Measurements from ENCODE around the gene FAM3C.
"Not testable (repeated sequence)": the region's sequence is repeated elsewhere in the genome, so short reads cannot be mapped to it uniquely, and the experiment has no call there.

The FAM3C gene

DNA sequence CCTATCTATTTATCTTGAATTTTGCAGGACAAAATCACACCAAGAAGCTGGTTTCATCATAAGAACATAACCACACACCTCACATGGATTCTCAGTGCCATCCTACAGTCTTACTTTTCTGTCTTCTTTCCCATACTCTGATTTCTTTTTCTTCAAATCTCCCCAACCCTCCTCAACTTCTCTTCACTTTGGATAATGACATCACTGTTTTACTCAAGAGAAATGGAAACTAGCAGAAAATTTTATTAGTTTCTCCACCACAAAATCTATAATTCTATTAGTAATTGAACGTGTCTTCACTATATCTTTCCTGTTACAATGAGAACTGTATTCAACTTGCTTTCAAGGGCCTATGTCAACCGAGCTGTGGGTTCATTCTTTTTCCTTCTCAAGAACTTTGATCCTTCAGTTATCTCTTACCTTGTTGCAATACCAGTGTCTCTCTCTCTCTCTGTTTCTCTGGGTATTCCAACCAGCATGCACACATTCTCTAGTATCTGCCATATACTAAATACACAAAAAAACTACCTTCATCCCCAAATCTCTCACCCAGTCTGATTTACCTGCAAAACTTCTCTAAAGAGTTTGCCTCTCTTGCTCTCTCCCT is 35.4 kb upstream of the FAM3C start:
- no peaks in the 10 kb centered on the region for H3K4me1 ChIP-seq
- H2AFZ ChIP-seq: no peak overlapping the region
- no peak overlapping the region for H3K27ac ChIP-seq
- no peak overlapping the region for H3K9ac ChIP-seq
- H3K4me2 ChIP-seq (ENCODE audit: low read length): no peak overlapping the region
- H3K79me2 ChIP-seq: no peaks in the 10 kb centered on the region
- TF ChIP-seq, protein P1, sequence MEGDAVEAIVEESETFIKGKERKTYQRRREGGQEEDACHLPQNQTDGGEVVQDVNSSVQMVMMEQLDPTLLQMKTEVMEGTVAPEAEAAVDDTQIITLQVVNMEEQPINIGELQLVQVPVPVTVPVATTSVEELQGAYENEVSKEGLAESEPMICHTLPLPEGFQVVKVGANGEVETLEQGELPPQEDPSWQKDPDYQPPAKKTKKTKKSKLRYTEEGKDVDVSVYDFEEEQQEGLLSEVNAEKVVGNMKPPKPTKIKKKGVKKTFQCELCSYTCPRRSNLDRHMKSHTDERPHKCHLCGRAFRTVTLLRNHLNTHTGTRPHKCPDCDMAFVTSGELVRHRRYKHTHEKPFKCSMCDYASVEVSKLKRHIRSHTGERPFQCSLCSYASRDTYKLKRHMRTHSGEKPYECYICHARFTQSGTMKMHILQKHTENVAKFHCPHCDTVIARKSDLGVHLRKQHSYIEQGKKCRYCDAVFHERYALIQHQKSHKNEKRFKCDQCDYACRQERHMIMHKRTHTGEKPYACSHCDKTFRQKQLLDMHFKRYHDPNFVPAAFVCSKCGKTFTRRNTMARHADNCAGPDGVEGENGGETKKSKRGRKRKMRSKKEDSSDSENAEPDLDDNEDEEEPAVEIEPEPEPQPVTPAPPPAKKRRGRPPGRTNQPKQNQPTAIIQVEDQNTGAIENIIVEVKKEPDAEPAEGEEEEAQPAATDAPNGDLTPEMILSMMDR (IDR thresholded peaks at IDR 0.05): no peak
- no peaks in the 10 kb centered on the region for H3K9me3 ChIP-seq (ENCODE audit: control insufficient read depth, low read length)
- no peaks in the 10 kb centered on the region for H3K36me3 ChIP-seq (ENCODE audit: control insufficient read depth, insufficient read depth, low read length)
- no peaks in the 10 kb centered on the region for H3K27me3 ChIP-seq (ENCODE audit: control insufficient read depth, insufficient read depth, low read length)
- no peak overlapping the region for H3K4me3 ChIP-seq (ENCODE audit: low read depth, low read length)

DNA sequence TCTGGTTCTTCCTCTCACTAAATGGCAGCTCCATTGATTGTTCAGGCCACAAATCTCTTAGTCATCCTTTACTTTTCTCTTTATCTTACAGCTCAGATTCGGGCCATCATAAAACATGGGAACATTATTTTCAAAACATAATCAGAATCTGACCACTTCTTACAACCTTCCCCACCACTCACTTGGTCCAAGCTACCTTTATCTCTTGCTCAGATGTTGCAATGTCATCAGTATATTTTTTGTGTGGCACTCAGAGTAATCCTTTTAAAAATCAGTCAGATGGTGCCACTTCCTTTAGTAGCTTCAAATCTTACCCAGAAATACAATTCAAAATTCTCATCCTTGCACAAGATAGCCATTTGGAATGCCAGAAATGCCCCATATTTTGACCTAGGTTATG is 34.5 kb upstream of the FAM3C start:
- H2AFZ ChIP-seq: no peak overlapping the region
- H3K9ac ChIP-seq: no peak overlapping the region
- H3K4me1 ChIP-seq: no peaks in the 10 kb centered on the region
- no peaks in the 10 kb centered on the region for H3K27me3 ChIP-seq (ENCODE audit: control insufficient read depth, insufficient read depth, low read length)
- no peaks in the 10 kb centered on the region for H3K79me2 ChIP-seq
- H3K9me3 ChIP-seq (ENCODE audit: control insufficient read depth, low read length): no peaks in the 10 kb centered on the region
- no peak overlapping the region for H3K4me3 ChIP-seq (ENCODE audit: low read depth, low read length)
- H3K27ac ChIP-seq: no peak overlapping the region
- TF ChIP-seq, protein P1 (IDR thresholded peaks at IDR 0.05): no peak
- H3K36me3 ChIP-seq (ENCODE audit: control insufficient read depth, insufficient read depth, low read length): no peaks in the 10 kb centered on the region
- H3K4me2 ChIP-seq (ENCODE audit: low read length): no peak overlapping the region

DNA sequence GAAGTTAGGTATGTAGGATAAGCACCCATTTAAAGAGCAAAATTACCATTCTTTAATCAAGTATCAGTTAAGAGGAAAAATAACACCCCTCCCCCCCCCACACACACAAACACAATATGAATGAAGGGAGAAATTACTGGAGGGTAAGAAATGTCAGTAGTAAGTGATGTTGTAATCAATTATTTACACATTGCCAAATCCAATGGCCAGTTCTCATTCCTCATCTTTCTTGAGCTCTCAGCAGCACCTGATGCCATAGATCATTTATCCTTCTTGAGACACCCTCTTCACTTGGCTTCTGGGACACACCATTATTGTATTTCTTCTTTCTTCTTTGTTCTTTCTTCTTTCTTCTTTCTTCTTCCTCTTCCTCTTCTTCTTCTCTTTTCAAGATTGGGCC is 33.7 kb upstream of the FAM3C start:
- Histone ChIP-seq H3K27ac (no peak overlapping the region), H3K4me3 (ENCODE audit: low read depth, low read length) (no peak overlapping the region), H3K36me3 (ENCODE audit: control insufficient read depth, insufficient read depth, low read length) (no peaks in the 10 kb centered on the region), H3K79me2 (no peaks in the 10 kb centered on the region), H2AFZ (no peak overlapping the region), H3K4me2 (ENCODE audit: low read length) (no peak overlapping the region), H3K9ac (no peak overlapping the region), H3K9me3 (ENCODE audit: control insufficient read depth, low read length) (no peaks in the 10 kb centered on the region), H3K27me3 (ENCODE audit: control insufficient read depth, insufficient read depth, low read length) (no peaks in the 10 kb centered on the region), H3K4me1 (no peaks in the 10 kb centered on the region)
- TF ChIP-seq, protein P1 (IDR thresholded peaks at IDR 0.05): no peak

DNA sequence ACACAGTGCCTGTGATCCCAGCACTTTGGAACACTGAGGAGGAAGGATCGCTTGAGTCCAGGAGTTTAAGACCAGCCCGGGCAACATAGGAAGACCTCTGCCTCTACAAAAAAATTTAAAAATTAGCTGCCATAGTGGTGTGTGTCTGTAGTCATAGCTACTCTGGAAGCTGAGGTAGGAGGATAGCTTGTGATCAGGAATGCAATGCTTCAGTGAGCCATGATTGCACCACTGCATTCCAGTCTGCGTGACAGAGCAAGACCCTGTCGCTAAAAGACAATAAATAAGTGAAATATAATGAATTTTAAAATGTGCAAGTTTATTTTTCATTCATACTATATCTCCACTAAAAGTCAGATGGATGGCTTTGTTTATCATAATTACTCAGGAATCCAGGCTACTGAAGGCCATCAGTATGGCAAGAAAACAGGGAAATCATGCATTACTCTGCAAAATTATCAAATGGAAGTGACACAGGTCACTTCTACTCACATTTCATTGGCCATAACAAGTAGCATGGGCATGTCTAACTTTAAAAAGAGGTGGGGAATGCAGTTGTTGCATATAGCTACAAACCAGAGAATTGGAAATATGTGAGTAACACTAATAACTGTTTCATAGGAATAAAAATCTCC is 32.9 kb upstream of the FAM3C start:
- no peak overlapping the region for H3K4me2 ChIP-seq (ENCODE audit: low read length)
- H3K36me3 ChIP-seq (ENCODE audit: control insufficient read depth, insufficient read depth, low read length): no peaks in the 10 kb centered on the region
- no peak overlapping the region for H3K27ac ChIP-seq
- no peak overlapping the region for H3K4me3 ChIP-seq (ENCODE audit: low read depth, low read length)
- no peaks in the 10 kb centered on the region for H3K9me3 ChIP-seq (ENCODE audit: control insufficient read depth, low read length)
- no peaks in the 10 kb centered on the region for H3K27me3 ChIP-seq (ENCODE audit: control insufficient read depth, insufficient read depth, low read length)
- H3K9ac ChIP-seq: no peak overlapping the region
- H3K79me2 ChIP-seq: no peaks in the 10 kb centered on the region
- TF ChIP-seq, protein P1 (IDR thresholded peaks at IDR 0.05): no peak
- no peaks in the 10 kb centered on the region for H3K4me1 ChIP-seq
- no peak overlapping the region for H2AFZ ChIP-seq

DNA sequence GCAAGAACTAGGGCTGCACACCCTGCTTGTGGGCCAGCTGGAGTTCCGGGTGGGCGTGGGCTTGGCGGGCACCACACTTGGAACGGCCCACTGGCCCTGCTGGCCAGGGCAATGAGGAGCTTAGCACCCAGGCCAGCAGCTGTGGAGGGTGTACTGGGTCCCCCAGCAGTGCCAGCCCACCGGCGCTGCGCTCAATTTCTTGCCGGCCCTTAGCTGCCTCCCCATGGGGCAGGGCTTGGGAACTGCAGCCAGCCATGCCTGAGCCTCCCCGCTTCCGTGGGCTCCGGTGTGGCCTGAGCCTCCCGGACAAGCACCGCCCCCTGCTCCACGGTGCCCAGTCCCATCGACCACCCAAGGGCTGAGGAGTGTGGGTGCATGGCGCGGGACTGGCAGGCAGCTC is 25.6 kb upstream of the FAM3C start:
- not testable (repeated sequence) for H3K27me3 ChIP-seq (ENCODE audit: control insufficient read depth, insufficient read depth, low read length)

More for the DNA sequence above, 25.6 kb upstream of the FAM3C start:
- not testable (repeated sequence) for H3K9me3 ChIP-seq (ENCODE audit: control insufficient read depth, low read length); H3K27ac ChIP-seq; H3K36me3 ChIP-seq (ENCODE audit: control insufficient read depth, insufficient read depth, low read length); H3K4me2 ChIP-seq (ENCODE audit: low read length); H3K9ac ChIP-seq; H3K79me2 ChIP-seq; H3K4me1 ChIP-seq; H3K4me3 ChIP-seq (ENCODE audit: low read depth, low read length); H2AFZ ChIP-seq

All from parathyroid adenoma (tissue), 2 donors.